ENCODE data around the gene GABARAP. TPM values are rescaled to one million over a fixed set of nuclear protein-coding genes. Genes with fewer than 3 reads are reported as not detected.

GABARAP gene
- total and polyA plus RNA-seq, 10 of the 15 experiments (the other 5 are each of a cell fraction or from before 2014, with no cell fraction given) = 134 to 613 (median 285) TPM

GRCh38 chr17:7222093-7222971 is 19.9 kb downstream of the GABARAP start:
- ChIA-PET POLR2A (interaction anchor here (0.6 to 5.9 kb wide), 4 partner anchors 11 to 120 kb away, joined by 3 to 60 read pairs (median 36); partner anchors contain the start of genes CTDNEP1, DVL2, ELP5 and GABARAP), CTCF (interaction anchor here (2.8 to 5.1 kb wide), 4 partner anchors 10 to 75 kb away, joined by 9 to 70 read pairs (median 55); partner anchors contain the start of genes DVL2, GABARAP and PHF23), SMC1A (ENCODE audit: uncharacterized antibody, unreplicated experiment) (interaction anchor here (2.0 to 4.8 kb wide), 2 partner anchors 19 to 74 kb away, joined by 19 to 34 read pairs; partner anchors contain the start of gene GABARAP), RAD21 (ENCODE audit: unreplicated experiment) (no interaction called here)
- no peak overlapping the region for H3K9ac ChIP-seq (ENCODE audit: control insufficient read depth, insufficient read depth, low read length)
- no peak overlapping the region for H2AFZ ChIP-seq (ENCODE audit: control insufficient read depth, low read depth, low read length)
- in situ Hi-C loops (cut with MboI) = no loop called here
- no peaks in the 10 kb centered on the region for H4K20me1 ChIP-seq (ENCODE audit: control insufficient read depth, insufficient read depth)
- H3K4me2 ChIP-seq (ENCODE audit: control insufficient read depth, insufficient read depth) = no peak overlapping the region
- peaks cover 12% of the 10 kb centered on the region for H3K4me1 ChIP-seq (ENCODE audit: control insufficient read depth, insufficient read depth, low read length)
- no peak overlapping the region for H3K4me3 ChIP-seq
- no peak for ATAC-seq
- TSS peak; percentile 47 for BruUV-seq (replicated peaks)
- TF ChIP-seq POU2F2 (IDR thresholded peaks at IDR 0.05; ENCODE audit: borderline replicate concordance, low read depth, low read length) = peak; percentile 9; the same call in 1 of the 3 replicates
- TF ChIP-seq IKZF1 (conservative IDR thresholded peaks at IDR 0.05) = no peak
- 88% methylated on average over 15 of the region's 15 CpGs for WGBS (ENCODE audit: insufficient coverage, insufficient replicate concordance, low lambda C conversion rate, missing lambda C conversion rate)
- H3K27me3 ChIP-seq (replicated peaks in 1 of 2; ENCODE audit: control insufficient read depth in 2 of 2, insufficient read depth in 2 of 2, low read length in 1 of 2) = no peaks in the 10 kb centered on the region
- no peak for DNase-seq (ENCODE audit: low read depth, low spot score)
- peaks cover 14% of the 10 kb centered on the region for H3K79me2 ChIP-seq (ENCODE audit: control insufficient read depth, insufficient read depth, low read length)
- H3K9me3 ChIP-seq (replicated peaks; ENCODE audit: control insufficient read depth, insufficient read depth, low read length) = no peaks in the 10 kb centered on the region
- peaks cover 15 to 22% of the 10 kb centered on the region in 2 experiments for H3K36me3 ChIP-seq (ENCODE audit: control insufficient read depth in 2 of 2, insufficient read depth in 2 of 2, low read length in 1 of 2)
- H3K27ac ChIP-seq (ENCODE audit: control insufficient read depth, insufficient read depth) = no peak overlapping the region
- intact Hi-C loops (cut with micrococcal nuclease; ENCODE audit: unreplicated experiment) = no loop called here
- no peak for FAIRE-seq

Data from GM12878 (cell line).